CD4-positive, alpha-beta T cell treated with Interleukin-12 subunit alpha and Interleukin-12 subunit beta, for 1 hour (primary cell): ENCODE measurements around the gene RASAL2.

Experiments used
- DNase-seq: peaks from one replicate; pipeline ENCODE4 v3.0.0-alpha.2; 2020

The RASAL2 gene

GRCh38 chr1:178093951-178094738 is at the start of gene RASAL2:
RASAL2 (plus strand) TSS chr1:178094104; CDS start chr1:178094493, 389 bp downstream.
- no peak for DNase-seq

DNA sequence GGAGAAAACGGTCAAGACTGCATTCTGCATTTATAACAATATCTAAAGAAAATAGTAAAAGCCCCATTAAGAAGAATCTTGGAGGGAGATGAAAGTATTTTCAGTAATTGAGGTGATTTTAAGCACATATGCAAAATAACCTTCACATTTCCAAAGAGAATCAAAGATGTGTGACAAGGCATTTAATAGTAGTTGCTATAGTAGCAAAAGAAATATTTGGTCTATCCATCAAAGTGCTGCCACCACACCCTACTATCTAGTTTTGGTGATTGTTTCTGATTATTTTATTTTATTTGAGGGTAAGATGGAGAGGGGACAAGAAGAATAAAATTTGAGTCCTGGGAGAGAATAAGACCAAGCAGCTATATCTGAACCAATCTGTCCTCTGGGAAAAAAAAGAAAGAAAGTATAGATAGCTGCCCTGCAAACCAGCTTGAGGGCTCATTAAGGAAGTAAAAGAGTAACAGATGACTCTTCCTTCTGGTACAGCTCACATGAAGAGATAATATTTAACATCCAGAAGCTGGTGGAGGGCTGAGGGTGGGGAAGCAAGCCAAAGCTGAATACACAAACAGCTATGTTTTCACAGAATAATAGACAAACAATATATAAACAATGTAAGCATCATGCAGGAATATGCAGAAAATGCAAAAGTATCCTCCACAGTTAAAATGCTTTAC is 47.2 kb upstream of the RASAL2 start:
- DNase-seq = no peak

- DNase-seq = no peak
These were observed 46.4 kb upstream of the RASAL2 start for GRCh38 chr1:178047403-178048093.

GRCh38 chr1:178048426-178048825 is 45.5 kb upstream of the RASAL2 start:
- DNase-seq = no peak

DNA sequence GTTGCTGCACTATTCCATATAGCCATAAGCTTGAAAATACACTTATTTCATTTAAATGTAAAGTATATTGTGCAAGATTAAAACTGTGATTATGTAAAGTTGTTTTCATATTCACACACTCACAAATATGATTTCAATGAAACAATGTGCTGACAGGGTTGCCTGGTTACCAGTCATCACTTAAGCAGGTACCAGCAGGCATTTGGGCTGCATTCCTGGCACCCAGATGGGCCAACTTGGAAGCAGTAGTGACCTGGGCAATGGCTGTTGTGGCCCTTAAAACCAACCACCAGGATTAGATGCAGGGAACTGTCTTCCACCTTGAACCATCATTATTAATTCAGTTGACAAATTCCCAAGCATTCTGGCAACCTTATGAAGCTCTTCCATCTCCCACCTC is 45.0 kb upstream of the RASAL2 start:
- no peak for DNase-seq

- DNase-seq = no peak
These were observed 43.8 kb upstream of the RASAL2 start for GRCh38 chr1:178050084-178050483.

DNA sequence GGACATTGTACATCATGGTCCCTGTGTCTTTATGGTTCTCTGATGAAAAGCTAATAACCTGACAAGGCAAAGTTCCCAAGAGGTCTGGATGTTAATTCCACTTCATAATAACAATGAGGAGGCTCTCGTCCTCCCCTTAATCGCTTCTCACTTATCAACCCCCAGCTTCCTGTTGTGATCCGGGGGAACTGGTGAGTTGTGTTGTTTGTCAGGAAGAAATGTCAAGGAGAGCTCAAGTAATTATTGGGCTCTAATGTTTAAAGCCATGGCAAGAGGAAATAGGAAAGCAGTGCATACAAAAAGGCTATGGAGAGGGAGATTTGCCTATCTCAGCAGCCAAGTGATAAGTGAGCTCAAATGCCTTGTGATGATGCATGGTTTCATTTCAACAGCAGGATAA is 42.8 kb upstream of the RASAL2 start:
- DNase-seq = no peak

DNA sequence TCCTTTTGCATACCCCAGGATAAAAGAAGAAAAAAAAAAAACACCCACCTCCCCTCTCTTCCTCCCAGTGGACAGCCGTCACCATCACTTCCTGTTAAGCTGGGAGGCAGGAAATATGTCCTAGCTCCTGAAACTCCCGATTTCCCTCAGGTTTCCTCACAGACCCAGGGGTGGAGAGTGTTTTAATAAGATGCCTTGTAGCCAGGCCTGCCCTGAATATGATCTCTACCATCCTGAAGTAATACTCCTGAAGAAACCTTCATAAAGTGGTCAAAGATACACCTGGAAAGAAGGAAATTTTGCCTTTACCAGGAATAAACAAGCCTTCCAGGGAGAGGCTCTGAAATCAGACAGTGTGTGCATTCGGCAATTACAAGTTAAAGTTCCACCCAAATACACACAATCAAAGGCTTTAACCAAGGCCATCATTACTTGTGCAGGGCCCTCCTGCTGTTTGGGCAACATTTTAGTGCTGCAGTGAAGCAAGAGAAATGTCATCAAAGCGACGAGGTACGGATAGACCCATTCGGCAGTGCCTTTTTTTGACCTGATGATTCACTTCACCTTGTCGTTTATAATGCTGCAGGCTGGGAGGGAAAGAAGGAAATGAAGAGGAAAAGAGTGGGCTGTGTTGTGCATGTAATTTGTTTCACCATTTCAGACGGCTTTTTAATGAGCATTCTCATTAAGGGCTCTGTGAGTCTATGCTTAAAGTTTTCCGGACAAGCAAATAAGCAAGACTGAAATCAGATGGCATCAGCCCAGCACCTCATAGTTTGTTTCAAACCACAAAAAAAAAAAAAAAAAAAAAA is 41.0 kb upstream of the RASAL2 start:
- no peak for DNase-seq

DNA sequence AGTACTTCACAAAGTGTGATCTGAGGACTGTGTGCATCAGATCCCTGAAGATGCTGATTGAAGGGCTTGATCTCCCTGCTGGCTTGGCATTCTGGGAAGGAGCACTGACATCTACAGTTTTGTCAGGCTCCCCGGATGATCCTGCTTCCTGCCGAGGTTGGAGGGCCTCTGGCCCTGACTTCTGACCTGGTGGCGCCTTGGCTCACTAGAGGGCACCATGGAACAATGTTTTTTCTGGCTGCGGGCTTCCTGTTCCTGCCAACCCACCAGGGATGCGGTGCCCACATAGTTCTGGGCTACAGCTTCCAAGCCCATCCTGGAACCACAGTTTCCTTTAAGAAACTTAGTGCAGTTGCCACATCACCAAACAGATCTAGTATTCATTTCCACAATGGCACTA is 38.8 kb upstream of the RASAL2 start:
- no peak for DNase-seq

DNA sequence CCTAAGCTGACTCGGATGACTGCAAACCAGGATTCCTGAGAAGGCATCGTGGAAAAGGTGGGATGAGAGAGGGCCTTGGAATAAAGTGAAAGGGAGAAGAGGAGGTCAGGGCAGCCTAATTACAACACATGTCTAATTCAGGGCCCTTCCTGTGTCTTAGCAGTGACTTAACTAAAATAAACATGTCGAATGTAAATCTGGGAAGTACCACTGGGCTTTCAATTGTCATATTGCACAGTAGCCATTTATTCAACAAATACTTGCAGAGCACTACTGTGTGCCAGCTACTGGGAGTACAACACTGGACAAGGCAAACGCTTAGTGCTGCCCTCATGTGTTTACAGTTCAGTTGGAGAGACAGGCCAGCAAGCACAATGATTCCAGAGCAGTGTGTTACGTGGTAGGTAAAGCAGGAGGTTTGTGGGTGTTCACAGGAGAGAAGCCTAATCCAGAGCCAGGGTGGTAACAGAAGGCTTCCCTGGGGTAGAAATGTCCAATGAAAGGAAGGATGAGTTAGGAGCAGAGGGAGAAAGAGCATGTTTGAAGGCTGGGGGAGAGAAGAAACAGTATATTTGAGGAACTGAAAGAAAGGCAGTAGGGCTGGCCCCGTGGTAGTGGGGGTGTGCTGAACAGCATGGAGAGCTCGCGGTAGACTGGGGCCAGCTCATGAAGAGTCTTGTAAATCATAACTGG is 38.0 kb upstream of the RASAL2 start:
- no peak for DNase-seq

DNA sequence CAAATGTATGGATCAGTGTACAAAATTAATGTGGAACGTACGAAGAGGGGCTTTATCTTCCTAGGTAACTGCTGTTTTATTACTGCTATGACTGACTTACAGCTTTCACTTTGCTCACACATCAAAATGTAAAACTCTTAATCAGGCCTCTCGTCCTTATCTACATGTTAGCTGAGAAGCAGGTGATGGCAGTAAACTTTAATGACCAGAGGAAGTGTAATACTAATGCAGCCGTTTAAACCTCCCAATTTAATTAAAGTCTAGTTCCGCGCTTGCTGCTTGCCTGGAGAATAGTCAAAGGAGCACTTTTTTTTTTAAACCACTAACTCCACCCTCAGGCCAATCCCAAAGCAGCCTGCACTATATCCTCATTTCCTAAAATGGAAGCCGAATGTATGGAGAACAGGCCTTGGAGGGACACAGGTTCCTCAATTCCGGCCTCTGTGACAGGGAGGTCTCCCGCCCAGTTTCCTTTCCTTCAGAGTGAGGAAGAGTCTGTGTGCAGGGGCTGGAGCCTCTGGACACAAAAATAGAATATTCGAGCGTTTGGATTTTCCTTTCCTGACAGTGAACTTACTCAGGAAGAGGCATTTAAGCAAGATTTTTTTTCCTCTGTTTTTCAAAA is 36.7 kb upstream of the RASAL2 start:
- DNase-seq = no peak

DNA sequence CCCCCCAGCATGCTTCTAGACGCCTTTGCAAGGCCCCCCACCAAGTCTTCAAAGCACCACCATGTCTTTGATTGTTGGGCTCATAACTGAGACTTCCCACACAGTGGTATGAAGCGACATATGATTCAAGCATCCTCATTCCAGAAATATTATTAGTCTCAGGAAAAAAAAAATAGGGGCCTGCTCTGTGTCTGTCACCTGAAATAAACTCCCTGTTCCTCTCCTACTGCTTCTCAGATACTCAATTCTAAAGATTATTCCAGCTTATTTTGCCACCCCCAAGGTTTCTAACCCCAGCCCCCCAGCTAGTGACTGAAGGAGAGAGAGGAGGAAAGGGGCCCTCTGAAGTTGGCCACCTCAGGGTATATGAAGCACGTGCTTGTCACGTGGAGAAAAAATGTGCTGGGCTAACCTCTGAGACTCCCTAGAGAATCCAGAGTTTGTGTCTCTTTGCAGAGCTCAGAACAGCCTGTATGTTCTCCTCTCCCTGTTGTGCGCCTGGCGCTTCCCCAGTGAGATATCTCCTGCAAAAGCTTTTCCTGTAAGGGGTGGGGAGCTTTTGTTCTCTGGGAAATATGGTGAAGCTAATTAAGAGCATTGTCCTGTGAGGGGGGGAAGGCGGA is 35.9 kb upstream of the RASAL2 start:
- DNase-seq = no peak

DNA sequence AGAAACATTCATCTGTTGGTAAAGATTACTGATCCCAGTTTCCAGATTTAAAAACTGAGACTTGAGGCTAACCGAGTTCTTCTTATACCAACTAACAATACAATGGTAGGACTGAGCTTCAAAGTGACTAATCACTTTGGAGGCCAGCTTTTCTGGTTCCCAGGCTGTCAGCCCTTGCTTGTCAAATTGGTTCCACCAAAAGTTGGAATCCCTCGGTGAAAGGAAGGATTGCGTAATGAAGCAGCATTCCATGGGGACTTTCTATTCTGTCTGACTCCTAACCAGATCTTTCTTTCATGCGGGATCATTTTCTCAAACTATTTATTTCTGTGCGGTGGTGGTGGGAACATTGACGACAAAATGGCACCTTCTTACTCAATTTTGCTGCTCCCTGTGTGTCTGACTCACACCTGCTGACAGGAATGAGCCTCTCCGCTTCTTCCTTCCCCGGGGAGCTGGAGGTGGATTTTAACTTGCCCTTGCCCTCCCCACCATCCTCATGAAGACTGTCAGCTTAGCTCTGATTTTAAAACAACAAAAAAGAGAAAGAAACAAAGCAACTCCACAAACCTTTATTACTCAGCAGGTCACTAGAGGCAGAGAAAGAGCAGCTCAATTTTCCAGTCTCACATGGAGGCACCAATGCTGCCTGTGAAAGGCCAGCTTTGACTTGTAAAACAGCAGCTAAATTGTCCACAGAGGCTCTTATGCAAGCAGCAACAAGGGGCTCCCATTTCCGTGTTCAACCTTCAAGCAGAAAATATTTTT is 32.9 kb upstream of the RASAL2 start:
- DNase-seq = no peak

DNA sequence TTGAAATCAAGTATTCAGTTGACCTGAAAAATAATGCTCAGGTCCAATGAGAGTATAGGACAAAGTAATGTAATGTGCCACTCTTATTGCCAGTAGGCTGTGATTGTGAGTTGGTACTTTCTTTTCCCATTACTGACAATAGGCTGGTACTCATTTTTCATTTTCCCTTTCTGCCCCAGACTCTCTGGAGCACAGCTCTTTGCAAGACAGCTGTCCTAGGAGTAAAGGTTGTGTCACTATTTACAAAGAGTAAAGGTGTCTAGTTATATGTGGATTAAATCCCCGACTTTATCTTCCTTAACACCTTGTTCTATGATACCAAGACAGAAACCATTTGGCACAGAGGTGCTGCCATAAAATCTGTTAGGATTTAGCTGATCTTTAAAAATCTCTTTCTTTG is 32.3 kb upstream of the RASAL2 start:
- DNase-seq = no peak

DNA sequence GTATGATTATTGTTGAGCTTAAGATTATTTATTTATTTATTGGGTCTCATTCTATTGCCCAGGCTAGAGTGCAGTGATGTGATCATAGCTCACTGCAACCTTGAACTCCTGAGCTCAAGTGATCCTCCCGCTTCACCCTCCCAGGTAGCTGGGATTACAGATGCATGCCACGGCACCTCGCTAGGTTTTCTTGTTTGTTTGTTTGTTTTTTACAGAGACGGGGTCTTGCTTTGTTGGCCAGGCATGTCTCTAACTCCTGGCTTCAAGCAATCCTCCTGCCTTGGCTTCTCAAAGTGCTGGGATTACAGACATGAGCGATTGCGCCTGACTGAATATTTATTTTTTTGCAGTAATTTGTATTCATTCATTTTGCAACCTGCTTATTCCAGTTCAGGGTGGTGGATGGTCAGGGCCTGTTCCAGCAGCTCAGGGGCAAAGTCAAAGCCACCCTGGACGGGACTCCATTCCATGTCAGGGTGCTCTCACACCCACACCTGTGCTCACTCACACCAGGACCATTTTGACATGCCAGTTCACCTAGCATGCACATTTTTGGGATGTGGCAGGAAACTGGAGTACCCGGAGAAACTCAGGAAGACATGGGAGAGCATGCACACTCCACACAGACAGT is 29.6 kb upstream of the RASAL2 start:
- no peak for DNase-seq

DNA sequence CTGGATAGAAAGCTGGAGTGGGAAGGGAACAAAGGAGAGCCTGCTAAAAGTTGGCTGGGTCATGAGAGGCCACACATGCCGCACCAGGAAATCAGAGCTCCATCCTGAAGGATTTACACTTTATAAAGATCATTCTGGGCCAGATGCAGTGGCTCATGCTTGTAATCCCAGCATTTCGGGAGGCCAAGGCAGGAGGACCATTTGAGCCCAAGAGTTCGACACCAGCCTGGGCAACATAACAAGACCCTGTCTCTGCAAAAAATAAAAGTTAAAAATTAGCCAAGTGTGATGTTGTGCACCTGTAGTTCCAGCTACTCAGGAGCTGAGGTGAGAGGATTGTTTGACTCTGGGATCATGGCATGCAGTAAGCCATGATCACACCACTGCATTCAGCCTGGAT is 28.7 kb upstream of the RASAL2 start:
- DNase-seq = no peak

DNA sequence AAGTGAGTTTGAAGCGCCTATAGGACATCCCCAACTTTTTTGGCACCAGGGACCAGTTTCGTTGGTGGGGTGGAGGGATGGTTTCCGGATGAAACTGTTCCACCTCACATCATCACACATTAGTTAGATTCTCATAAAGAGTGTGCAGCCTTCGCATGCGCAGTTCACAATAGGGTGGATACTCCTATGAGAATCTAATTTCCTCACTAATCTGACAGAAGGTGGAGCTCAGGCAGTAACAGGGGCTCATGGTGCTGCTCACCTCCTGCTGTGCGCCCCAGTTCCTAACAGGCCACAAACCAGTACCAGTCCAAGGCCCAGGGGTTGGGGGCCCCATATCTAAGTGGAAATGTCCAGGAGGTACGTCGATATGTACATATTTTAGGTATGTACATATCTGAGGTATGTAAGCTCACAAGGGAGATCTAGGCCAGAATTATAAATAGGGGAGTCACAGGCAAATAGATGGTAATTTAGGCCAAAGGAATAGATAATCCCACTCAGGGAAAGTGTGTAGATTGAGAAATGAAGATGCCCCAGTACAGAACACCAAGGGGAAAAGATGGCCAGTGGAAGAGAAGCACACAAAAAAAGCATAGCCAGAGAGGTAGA is 27.5 kb upstream of the RASAL2 start:
- DNase-seq = no peak

DNA sequence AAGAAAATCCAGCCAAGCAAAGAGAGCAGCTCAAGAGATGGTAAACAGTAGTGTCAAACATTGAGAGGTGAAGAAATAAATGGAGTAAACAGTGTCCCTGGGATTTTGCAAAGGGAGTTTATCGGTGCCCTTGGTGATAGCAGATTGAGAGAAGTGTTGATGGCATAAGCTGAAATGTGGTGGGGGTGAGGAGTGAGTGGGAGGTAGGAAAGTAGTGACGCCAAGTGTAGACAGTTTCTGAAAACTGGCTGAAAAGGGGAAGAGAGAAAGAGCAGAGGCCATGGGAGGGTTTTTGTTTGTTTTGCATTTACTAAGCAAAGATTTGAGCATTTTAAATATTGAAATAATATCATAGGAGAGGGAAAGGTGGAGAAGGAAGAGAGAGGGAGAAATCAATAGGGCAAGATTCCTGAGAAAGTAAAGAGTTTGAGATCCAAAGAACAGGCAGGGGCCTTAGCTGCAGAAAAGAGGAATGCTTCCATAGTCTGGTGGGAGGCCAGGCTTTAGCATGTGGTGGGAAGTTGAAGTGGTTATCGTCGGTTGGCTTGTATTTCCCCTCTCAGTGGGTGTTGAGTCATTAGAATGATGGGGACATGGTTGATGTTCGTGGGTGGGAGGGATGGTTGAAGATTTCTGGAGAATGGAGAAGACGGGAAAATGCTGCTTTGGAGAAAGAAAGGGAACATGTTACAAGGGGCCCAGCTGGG is 26.8 kb upstream of the RASAL2 start:
- DNase-seq = no peak

DNA sequence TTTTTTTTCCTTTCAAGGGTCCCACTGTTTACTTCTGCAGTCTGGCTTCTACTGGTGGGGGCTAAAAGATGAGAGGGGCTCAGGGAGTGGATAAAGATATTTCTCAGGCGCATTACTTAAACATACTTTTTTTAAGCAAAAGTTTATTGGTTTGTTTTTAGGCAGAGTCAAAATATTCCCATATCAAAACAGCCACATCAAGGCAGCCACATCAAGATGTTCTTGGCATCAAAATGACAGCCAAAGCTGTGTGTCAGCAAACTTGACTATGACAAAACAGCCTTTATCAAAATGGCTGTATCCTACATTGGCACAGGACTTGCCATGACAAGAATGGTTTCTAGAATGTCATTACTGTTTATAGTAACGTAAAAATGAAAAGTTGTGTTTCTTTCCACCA is 22.1 kb upstream of the RASAL2 start:
- DNase-seq = no peak
